GM23338 (cell line): Measurements from ENCODE around the gene SIGLEC6.

Experiments
- CREB1 ChIP-seq: fragments of 250-450 bp; sonication (Bioruptor Pico); IDR thresholded peaks from 2 replicates; pipeline ENCODE4 v1.5.0; 2020; ENCODE audit warnings: low read depth, mild to moderate bottlenecking, moderate library complexity
- CTCF ChIP-seq, 2 experiments: fragments of 200-600 bp in 1 of 2; sonication (generic) in 1 of 2; conservative IDR thresholded peaks; 2 replicates each; pipeline versions ENCODE4 v1.5.1 to v1.6.1; 2016 to 2017; ENCODE audit warnings: antibody characterized with exemption in 2 of 2, low read depth in 2 of 2, mild to moderate bottlenecking in 2 of 2, moderate library complexity in 1 of 2

- TF ChIP-seq CTCF (conservative IDR thresholded peaks at IDR 0.05; ENCODE audit: low read depth in 2 of 2) = no peak
- no peak for TF ChIP-seq CREB1 (CRISPR knock-in tag)
Measured at GRCh38 chr19:51469162-51469561, 62.3 kb downstream of the SIGLEC6 start.
